Stimulated activated CD8-positive, alpha-beta memory T cell treated with anti-CD3 and anti-CD28 coated beads, Interleukin-12 subunit alpha, Interleukin-12 subunit beta, amount 100 ng/mL, for 24 hours (primary cell): ENCODE results near the gene TES.
"Not testable (repeated sequence)": the region's sequence is repeated elsewhere in the genome, so short reads cannot be mapped to it uniquely, and the experiment has no call there.

Experiments used
- DNase-seq: peaks from one replicate; pipeline ENCODE4 v3.0.0-alpha.2; 2020; ENCODE audit errors: extremely low read depth

TES gene

DNA sequence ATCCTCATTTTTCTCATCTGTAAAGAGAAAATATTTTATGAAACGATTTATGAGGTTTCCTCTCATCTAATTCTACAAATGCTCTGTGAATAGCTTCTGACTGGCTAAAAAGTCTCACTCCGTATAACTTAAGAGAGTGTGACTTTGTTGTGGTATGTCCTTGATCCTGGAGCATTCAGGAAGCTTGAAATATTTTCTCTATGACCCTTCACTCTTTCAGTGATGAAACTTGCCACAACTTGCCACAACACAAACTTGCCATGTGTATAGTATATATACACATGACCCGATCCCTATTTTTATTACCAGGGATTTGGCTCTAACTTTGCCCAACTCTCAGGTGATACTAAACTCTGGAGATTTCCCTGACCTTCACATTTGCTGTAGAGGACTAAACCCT is 74.1 kb downstream of the TES start:
- no peak for DNase-seq

DNA sequence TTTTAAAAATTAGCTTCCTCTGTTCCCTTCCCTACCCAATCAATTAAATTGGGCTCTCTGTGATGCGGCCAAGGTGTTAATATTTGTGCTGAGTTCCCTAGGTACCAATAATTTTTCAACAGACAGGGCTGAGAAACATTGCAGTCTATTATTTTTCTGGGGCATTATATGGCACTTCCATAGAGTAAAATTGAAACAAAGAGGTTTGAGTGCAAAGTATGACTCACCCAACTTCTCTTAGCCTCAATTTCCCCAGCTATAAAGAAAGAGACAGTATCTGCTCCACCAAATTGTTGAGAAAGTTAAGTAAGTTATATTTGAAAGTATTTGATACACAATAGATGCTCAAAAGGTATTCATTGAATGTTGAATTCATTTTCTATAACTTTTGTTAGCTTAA is 74.9 kb downstream of the TES start:
- no peak for DNase-seq

DNA sequence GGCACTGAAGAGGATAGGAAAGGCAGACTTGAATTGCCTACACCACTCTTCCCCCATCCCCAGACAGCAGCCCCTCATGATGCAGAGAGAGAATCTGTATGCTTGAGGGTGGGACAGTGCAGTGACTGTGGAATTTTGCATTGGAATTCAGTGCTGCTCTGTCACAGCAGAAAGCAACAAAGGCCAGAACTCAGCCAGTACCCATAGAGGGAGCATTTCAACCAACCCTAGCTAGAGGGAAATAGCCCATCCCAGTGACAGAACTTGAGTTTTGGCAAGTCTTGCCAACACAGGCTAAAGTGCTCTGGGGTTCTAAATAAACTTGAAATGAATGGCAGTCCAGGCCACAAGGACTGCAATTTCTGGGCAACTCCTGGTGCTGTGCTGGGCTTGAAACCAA is 80.4 kb downstream of the TES start:
- no peak for DNase-seq

DNA sequence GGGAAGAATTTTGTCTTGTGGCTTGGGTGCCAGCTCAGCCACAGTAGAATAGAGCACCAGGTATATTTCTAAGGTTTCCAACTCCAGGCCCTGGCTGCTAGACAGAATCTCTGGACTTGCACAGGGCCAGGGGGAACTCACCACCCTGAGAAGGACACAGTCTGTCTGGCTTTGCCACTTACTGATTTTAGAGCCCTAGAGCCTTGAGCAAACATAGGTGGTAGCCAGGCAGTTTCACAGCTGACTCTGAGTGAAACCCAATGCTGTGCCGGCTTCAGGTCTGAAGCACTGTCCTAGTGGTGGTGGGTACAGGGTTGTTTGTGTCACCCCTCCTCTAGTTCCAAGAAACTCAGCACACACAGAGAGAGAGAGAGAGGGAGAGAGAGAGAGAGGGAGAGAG is 81.6 kb downstream of the TES start:
- DNase-seq = no peak

DNA sequence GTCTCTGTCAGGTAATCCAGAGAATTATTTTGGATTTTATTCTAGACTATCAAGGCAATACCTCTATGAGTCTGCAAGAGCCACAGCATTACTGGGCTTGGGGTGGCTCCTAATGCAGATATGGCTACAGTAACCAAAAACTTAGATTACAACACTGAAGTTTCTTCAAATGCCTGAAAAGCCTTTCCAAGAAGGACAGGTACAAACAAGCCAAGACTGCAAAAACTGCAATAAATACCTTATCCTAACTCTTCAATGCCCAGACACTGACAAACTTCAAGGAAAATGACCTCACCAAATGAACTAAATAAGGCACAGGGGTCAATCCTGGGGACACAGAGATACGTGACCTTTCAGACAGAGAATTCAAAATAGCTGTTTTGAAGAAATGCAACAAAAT is 82.0 kb downstream of the TES start:
- DNase-seq = no peak

DNA sequence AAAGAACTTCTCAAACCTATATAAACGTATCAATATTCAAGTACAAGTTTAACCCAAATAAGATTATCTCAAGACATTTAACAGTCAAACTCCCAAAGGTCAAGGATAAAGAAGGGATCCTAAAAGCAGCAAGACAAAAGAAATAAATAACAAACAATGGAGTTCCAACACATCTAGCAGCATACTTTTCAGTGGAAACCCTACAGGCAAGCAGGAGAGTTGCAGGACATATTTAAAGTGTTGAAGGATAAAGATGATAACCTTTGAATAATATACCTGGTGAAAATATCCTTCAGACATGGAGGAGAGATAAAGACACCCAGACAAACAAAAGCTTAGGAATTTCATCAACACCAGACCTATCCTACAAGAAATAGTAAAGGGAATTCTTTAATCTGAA is 82.8 kb downstream of the TES start:
- DNase-seq = no peak

DNA sequence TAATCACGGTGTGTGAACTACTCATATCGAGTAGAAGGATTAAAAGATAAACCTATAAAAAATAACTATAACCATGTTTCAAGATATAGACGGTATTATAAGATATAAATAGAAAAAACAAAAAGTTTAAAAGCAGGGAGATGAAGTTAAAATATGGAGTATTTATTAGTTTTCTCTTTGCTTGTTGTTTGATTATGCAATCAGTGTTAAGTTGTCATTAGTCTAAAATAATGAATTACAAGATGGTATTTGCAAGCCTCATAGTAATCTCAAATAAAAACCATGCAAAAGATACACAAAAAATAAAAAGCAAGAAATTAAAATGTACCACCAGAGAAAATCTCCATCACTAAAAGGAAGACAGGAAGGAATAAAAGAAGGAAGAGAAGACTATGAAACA is 83.3 kb downstream of the TES start:
- no peak for DNase-seq

DNA sequence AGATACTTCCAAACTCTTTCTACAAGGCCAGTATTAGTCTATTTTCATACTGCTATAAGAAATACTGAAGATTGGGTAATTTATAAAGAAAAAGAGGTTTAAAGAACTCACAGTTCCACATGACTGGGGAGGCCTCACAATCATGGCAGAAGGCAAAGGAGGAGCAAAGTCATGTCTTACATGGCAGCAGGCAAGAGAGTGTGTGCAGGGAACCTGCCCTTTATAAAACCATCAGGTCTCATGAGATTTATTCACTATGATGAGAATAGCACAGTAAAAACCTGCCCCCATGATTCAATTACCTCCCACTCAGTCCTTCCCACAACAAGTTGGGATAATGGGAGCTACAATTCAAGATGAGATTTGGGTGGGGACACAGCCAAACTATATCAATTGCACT is 85.6 kb downstream of the TES start:
- DNase-seq = not testable (repeated sequence)

DNA sequence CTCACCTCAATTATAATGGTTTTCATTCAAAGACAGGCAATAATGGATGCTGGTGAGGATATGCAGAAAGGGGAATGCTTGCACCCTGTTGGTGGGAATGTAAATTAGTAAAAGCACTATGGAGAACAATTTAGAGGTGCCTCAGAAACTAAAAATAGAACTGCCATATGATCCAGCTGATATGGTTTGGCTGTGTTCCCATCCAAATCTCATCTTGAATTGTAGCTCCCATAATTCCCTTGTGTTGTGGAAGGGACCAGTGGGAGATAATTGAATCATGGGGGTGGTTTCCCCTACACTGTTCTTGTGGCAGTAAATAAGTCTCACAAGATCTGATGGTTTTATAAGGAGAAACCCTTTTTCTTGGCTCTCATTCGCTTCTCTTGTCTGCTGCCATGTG is 87.7 kb downstream of the TES start:
- DNase-seq = no peak

DNA sequence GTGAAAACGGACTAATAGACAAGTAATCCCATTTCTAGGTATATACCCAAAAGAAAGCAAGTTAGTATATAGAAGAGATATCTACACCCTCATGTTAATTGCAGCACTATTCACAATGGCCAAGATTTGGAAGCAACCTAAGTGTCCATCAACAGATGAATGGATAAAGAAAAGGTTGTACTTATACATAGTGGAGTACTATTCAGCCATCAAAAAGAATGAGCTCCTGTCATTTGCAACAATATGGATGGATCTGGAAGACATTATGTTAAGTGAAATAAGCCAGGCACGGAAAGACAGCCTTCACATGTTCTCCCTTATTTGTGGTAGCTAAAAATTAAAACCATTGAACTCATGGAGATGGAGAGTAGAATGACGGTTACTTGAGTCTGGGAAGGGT is 88.2 kb downstream of the TES start:
- no peak for DNase-seq

DNA sequence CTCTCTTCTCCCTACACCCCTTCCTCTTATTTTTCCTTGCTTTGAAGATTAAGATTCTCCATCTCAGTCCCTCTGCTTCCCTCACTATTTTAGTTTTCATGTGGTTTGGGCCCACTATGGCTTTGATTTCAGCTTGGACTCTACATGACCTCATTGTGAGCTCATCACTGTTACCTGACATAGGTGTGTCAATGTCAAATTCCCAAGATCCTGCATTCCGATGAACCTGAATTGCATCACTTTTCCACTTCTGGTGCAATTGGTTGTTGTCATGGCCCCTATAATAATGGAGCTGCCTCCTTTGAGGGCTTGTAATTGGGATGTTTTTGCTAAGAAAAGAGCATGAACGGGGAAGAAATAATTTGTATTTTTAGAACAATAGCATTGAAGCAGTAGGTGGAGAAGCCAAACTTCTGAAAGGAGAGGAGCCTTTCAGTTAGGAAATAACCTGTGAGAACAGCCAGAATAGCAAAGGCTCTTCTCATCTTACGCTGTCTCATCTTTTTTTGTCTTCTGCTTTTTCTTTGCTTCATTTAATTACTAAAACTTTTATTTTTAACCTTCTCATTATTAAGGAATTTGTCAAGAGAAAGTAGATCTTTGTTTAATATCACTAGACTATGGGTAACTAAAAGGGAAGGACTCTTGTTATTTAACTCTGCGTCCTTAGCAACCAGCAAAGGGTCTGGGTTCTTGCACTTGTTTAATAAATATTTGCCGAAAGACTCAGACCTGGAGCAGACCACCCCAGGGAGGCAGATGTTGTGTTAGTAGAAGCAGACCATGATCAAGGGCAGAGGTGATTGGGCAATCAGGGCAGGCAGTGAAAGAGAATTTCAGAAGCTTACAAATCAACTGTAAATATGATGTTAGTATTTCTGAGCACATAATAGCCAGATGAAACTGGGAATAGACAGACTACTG is 95.4 kb downstream of the TES start:
- DNase-seq = no peak

DNA sequence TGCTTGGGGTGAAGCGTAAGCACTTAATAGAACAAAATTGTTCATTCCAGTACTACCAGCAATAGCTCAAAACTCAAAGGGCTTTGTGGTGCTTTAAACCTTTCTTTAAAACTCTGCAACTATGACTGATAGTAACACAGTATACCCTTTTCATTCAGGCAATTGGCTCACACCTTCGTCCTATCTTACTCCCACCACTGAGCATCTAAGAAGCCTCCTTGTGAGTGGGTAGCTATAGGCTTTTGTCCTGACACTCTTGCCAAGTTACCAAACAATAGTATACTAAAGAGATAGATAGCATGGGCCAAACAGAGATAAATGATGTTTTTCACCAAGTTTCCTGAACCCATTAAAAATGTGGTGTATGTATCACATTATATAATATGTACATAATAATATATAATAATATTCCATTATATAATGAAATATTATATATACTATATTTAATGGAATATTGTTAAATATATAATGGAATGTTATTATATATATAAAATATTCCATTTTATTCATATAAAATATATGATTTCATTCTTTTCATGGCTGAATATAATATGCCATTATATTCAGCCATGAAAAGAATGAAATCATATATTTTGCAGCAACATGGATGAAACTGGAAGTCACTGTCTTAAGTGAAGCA is 96.2 kb downstream of the TES start:
- DNase-seq = no peak

DNA sequence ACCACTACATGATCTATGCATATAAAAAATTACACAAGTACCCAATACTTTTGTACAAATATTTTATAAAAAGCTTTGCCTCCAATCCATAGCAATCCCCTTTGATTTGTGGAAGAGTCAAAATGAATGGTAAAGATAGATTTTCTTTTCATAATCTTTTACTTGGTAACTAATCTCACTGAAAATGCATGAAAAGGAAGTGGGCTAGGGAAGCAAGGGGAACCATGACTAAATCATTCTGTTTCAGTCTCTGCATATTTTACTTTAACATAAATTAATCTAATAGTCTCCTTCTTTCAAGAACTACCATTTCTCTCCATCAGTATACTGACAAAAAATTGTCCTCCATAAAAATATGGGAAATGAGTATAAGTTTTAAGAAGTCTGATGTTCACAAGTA is 96.9 kb downstream of the TES start:
- no peak for DNase-seq
